GM21619 (cell line): ENCODE results near the gene BMP6.

Source experiments
- ATAC-seq: cut with Tn5 transposase; IDR thresholded peaks from one replicate; pipeline ENCODE4 v1.9.1; 2021; ENCODE audit not compliant: unreplicated experiment

Gene BMP6

GRCh38 chr6:7725849-7726415 is at the start of gene BMP6:
TSS of gene BMP6 (plus strand) at chr6:7726099. CDS start at chr6:7726956, 857 bp downstream.
- peak; percentile 64 for ATAC-seq

- ATAC-seq: no peak
These were observed 48.7 kb upstream of the BMP6 start for GRCh38 chr6:7677229-7677628.

- no peak for ATAC-seq
These were observed 45.4 kb upstream of the BMP6 start for GRCh38 chr6:7680393-7681075.

- ATAC-seq: no peak
These were observed 44.5 kb upstream of the BMP6 start for GRCh38 chr6:7681449-7681848.

- ATAC-seq: no peak
These were observed 41.8 kb upstream of the BMP6 start for GRCh38 chr6:7684076-7684475.

- ATAC-seq: no peak
These were observed 41.1 kb upstream of the BMP6 start for GRCh38 chr6:7684843-7685242.

GRCh38 chr6:7685276-7685675 is 40.6 kb upstream of the BMP6 start:
- ATAC-seq: no peak

GRCh38 chr6:7687145-7688111 is 38.5 kb upstream of the BMP6 start:
- no peak for ATAC-seq

GRCh38 chr6:7691021-7691420 is 34.9 kb upstream of the BMP6 start:
- ATAC-seq: no peak

- no peak for ATAC-seq
These were observed 34.0 kb upstream of the BMP6 start for GRCh38 chr6:7691675-7692452.

- ATAC-seq: no peak
These were observed 33.5 kb upstream of the BMP6 start for GRCh38 chr6:7692453-7692784.

GRCh38 chr6:7693827-7694226 is 32.1 kb upstream of the BMP6 start:
- no peak for ATAC-seq

GRCh38 chr6:7696061-7696460 is 29.8 kb upstream of the BMP6 start:
- ATAC-seq: no peak

- no peak for ATAC-seq
These were observed 28.5 kb upstream of the BMP6 start for GRCh38 chr6:7697432-7697819.

GRCh38 chr6:7697820-7698623 is 27.9 kb upstream of the BMP6 start:
- no peak for ATAC-seq

GRCh38 chr6:7701212-7701834 is 24.6 kb upstream of the BMP6 start:
- no peak for ATAC-seq

GRCh38 chr6:7703148-7703680 is 22.7 kb upstream of the BMP6 start:
- no peak for ATAC-seq

- no peak for ATAC-seq
These were observed 20.4 kb upstream of the BMP6 start for GRCh38 chr6:7705483-7705882.

GRCh38 chr6:7706269-7706668 is 19.6 kb upstream of the BMP6 start:
- ATAC-seq: no peak

GRCh38 chr6:7707787-7708186 is 18.1 kb upstream of the BMP6 start:
- ATAC-seq: no peak
